GM18505 (cell line): ENCODE measurements around the gene PPP6R2.

Experiments used
- ATAC-seq: cut with Tn5 transposase; IDR thresholded peaks from one replicate; pipeline ENCODE4 v1.9.1; 2021; ENCODE audit not compliant: unreplicated experiment
- POLR2A ChIP-seq: IDR thresholded peaks from 4 replicates; pipeline ENCODE4 v1.6.1; 2011; ENCODE audit warnings: borderline replicate concordance; ENCODE audit not compliant: insufficient read depth, insufficient read length; ENCODE audit errors: extremely low read depth

Gene PPP6R2

GRCh38 chr22:50471962-50472361 lies 128.8 kb downstream of the PPP6R2 start:
- no peak for ATAC-seq
- no peak for TF ChIP-seq POLR2A

GRCh38 chr22:50473088-50473487 lies 130.0 kb downstream of the PPP6R2 start:
- ATAC-seq: no peak
- no peak for TF ChIP-seq POLR2A

- no peak for TF ChIP-seq POLR2A
- peak; percentile 3 for ATAC-seq
Observed at GRCh38 chr22:50473855-50474671, 130.9 kb downstream of the PPP6R2 start.

GRCh38 chr22:50474710-50475651 lies 131.9 kb downstream of the PPP6R2 start, which contains the start of gene SBF1:
Gene SBF1 (minus strand): TSS chr22:50475035. CDS start chr22:50474840, 195 bp downstream.
- peak; percentile 63 for ATAC-seq
- TF ChIP-seq POLR2A: peak; percentile 66

GRCh38 chr22:50475652-50476002 lies 132.5 kb downstream of the PPP6R2 start:
- ATAC-seq: no peak
- no peak for TF ChIP-seq POLR2A

DNA sequence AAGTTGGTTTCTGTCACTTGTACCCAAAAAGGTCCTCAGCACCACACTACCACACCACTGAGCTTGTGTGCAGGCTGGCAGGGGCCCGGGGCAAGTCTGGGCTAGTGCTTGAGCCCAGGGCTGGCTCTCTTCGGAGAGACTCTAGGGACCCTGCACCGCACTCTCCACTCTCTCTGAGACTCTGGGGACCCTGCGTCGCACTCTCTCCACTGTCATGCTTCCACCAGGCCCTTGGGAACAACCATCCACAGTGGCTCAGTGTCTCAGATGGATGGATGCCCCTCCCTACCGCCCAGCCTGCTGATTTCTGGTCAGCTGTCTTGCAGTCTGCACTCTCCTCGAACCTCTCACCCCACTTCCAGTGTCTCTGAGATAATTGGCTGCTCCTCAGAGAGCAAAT lies 133.7 kb downstream of the PPP6R2 start:
- no peak for ATAC-seq
- no peak for TF ChIP-seq POLR2A

DNA sequence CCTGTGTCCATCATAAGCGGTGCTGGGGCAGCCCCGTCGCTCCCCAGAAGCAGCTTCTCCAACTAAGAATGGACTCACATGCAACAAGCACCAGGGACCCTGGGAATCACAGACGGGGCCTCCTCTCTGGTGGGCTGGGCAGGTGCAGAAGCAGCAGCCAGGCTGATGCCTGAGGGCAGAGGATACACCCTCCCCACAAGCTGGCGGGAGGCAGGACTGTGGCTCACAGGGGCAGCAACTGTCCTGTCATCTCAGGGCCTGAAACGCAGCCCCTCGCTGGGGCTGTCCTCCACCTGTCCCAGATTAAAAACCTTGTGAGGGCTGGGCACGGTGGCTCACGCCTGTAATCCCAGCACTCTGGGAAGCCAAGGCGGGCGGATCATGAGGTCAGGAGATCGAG lies 134.8 kb downstream of the PPP6R2 start:
- no peak for TF ChIP-seq POLR2A
- ATAC-seq: no peak

DNA sequence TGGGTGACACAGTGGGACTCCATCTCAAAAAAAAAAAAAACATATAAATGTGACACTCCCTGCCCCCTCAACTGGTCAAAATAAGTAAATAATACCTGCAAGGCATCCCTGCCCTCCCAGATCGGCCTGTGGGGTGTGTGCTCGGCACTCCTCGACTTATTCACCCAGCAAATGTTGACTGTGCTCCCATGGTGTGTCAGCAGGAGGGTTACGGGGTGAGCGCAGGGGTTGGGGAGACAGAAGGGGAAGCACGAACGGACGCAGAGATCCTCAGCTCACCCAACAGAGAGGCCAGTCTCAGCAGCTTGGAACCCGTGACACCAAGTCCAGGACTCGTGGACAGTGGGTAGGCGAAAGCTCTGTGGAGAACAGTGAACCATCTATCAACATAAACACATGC lies 136.6 kb downstream of the PPP6R2 start:
- ATAC-seq: no peak
- TF ChIP-seq POLR2A: no peak

- TF ChIP-seq POLR2A: no peak
- no peak for ATAC-seq
Observed at GRCh38 chr22:50481045-50481439, 137.9 kb downstream of the PPP6R2 start.

DNA sequence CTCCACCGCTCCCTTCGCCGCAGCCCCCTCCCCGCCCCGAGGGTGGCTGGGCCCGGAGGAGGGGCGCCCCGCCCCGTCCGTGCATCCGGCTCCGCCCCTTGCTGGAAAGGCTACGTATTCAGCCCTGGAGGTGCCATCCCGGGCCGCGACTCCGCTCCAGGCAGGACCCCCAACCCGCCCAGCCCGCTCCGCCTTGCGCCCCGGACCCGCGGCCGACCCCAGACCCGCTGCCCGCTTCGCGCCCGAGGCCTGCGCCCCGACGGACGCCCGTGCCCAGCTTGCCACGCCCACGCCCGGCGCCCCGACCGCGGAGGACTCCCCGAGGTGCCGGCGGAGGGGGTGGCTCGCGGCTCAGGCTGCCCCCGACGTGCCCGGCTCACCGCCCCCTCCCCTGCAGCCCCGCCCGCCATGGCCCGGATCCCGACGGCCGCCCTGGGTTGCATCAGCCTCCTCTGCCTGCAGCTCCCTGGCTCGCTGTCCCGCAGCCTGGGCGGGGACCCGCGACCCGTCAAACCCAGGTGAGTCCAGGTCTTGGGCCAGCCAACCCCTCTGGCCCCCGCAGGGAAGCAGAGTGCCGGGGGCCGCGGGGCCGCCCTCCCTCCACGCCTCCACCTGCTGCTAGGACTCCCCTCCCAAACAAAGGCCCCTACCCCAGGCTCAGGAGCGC lies 138.4 kb downstream of the PPP6R2 start, which contains the start of gene ADM2:
Gene ADM2 (plus strand): TSS at position 104 of the 667 bp plus-strand sequence. CDS start 305 bp downstream, at position 409.
- ATAC-seq: no peak
- TF ChIP-seq POLR2A: no peak

GRCh38 chr22:50482107-50483074 lies 139.3 kb downstream of the PPP6R2 start:
- TF ChIP-seq POLR2A: no peak
- ATAC-seq: no peak

- TF ChIP-seq POLR2A: no peak
- ATAC-seq: no peak
Observed at GRCh38 chr22:50483106-50483505, 140.0 kb downstream of the PPP6R2 start.

- TF ChIP-seq POLR2A: no peak
- ATAC-seq: no peak
Observed at GRCh38 chr22:50483556-50483955, 140.4 kb downstream of the PPP6R2 start.
